NCI-H1694 treated with DMSO at 0.1 percent for 48 hours (cell line): Measurements from ENCODE around the gene TTLL9.
A peak's percentile ranks its signal among the peaks of the same experiment; 100 is the strongest.

Source experiments
- DNase-seq: peaks from one replicate; lab custom pipeline; 2025; lab: John Stamatoyannopoulos, UW

Gene TTLL9

GRCh38 chr20:31977080-31977479, 106.6 kb downstream of the TTLL9 start:
- DNase-seq = no peak

- DNase-seq = no peak
Observed at GRCh38 chr20:31979713-31980426, 109.4 kb downstream of the TTLL9 start.

- no peak for DNase-seq
Observed at GRCh38 chr20:31981784-31982183, 111.3 kb downstream of the TTLL9 start.

GRCh38 chr20:31984981-31985471, 114.6 kb downstream of the TTLL9 start:
- DNase-seq = peak; percentile 85

- DNase-seq = no peak
Observed at GRCh38 chr20:31987744-31988143, 117.3 kb downstream of the TTLL9 start.

GRCh38 chr20:31988430-31989015, 118.1 kb downstream of the TTLL9 start:
- DNase-seq = no peak

GRCh38 chr20:31989030-31989645, 118.7 kb downstream of the TTLL9 start:
- no peak for DNase-seq

GRCh38 chr20:31990641-31991338, 120.4 kb downstream of the TTLL9 start:
- peak; percentile 86 for DNase-seq

- DNase-seq = peak; percentile 68
Observed at GRCh38 chr20:31991339-31991705, 120.9 kb downstream of the TTLL9 start.

- no peak for DNase-seq
Observed at GRCh38 chr20:31992086-31992485, 121.7 kb downstream of the TTLL9 start.
